Fibroblast of mammary gland (primary cell): ENCODE measurements around the gene MLLT10.

Experiments
- DNase-seq: peaks from one replicate; pipeline ENCODE4 v3.0.0-alpha.2; 2010; ENCODE audit warnings: low read depth
- H3K4me3 ChIP-seq: 2 replicates; pipeline ENCODE4 v1.5.1; 2011; ENCODE audit warnings: low read depth, mild to moderate bottlenecking, low read length, moderate library complexity; ENCODE audit not compliant: control insufficient read depth
- CTCF ChIP-seq: conservative IDR thresholded peaks from 2 replicates; pipeline ENCODE4 v1.5.1; 2011; ENCODE audit warnings: low read depth, low read length, inconsistent platforms; ENCODE audit not compliant: control insufficient read depth, insufficient read depth

The MLLT10 gene

GRCh38 chr10:21508706-21509331 is 25.2 kb upstream of the MLLT10 start:
- no peak for TF ChIP-seq CTCF
- no peak overlapping the region for H3K4me3 ChIP-seq
- DNase-seq = no peak

- no peak for DNase-seq
- no peak for TF ChIP-seq CTCF
- H3K4me3 ChIP-seq = peak overlapping the region; percentile 26
Observed at GRCh38 chr10:21509341-21510240, 24.4 kb upstream of the MLLT10 start.

GRCh38 chr10:21510241-21511094 is 23.6 kb upstream of the MLLT10 start:
- DNase-seq = no peak
- no peak for TF ChIP-seq CTCF
- H3K4me3 ChIP-seq = peak overlapping the region; percentile 26

GRCh38 chr10:21511095-21511570 is 22.9 kb upstream of the MLLT10 start:
- no peak for DNase-seq
- TF ChIP-seq CTCF = no peak
- no peak overlapping the region for H3K4me3 ChIP-seq

DNA sequence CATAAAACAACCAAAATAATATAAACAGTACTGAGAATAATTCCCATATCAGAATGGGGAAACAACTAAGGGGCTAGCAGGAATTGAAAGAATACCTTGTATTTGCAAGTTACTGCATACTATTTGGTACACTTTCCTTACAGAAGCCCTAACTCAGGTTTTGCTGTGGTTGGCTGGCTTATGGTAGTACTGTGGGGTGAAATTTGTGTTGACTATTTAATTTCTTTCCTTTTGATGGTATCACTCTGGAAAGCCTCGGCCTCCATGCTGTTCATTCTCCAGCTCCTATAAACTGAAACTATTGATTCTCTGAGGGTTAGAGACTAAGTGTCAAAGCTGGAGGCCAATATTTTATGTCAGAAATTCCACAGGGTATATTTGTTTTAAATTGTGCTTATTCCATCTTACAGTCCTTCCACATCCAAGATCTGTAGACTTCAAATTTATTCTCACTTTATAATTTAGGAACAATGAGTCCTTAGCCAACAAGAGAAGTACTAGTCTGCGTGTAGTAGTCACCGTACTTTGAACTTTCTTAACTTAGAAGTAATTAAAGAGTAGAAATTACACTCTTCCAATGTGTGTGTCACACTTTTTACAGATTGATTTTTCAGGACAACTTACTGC is 22.0 kb upstream of the MLLT10 start:
- no peak overlapping the region for H3K4me3 ChIP-seq
- no peak for TF ChIP-seq CTCF
- no peak for DNase-seq
